Activated CD4-positive, CD25-positive, alpha-beta regulatory T cell treated with anti-CD3 and anti-CD28 coated beads, Interleukin-2, amount 50 U/mL, for 16 hours (primary cell): ENCODE data around the gene FLT1.

ENCODE experiments used
- DNase-seq: peaks from one replicate; pipeline ENCODE4 v3.0.0-alpha.2; 2020; ENCODE audit warnings: low read depth, low spot score

FLT1 gene

GRCh38 chr13:28320884-28321574, 173.9 kb downstream of the FLT1 start:
- no peak for DNase-seq

DNA sequence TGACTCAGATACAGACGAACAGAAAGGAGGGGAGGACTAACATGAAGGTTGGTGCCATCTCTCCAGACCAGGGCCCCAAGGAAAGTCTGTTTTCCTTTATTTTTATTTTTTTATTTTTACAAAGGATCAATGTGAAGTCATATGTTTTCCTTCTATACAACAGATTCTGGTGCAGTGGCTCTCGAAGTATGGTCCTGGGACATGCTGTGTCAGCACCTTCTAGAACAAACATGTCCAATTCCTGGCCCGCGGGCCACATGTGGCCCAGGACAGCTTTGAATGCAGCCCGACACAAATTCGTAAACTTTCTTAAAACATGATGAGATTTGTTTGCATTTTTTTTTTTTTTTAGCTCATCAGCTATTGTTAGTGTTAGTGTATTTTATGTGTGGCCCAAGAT, 174.7 kb downstream of the FLT1 start:
- no peak for DNase-seq

- DNase-seq: no peak
Observed at GRCh38 chr13:28319528-28319927, 175.4 kb downstream of the FLT1 start.

DNA sequence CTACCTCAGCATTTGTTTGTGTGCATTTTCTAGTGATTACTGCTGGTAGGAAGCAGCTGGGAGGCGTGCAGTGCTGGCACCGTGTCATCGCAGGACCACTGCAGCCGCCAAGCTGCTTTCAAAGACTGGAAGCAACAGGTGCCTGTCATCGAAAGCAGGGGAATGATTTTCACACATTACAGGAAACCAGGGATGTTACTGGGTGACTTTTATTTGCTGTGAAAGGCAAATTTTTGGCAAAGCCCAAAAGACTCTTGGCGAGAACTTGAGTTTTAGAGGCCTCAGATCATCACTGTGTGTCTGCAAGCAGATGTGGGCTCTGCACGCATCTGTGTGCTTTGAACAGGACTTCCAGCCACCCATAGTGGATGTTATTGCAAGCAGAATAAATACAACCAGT, 176.4 kb downstream of the FLT1 start:
- DNase-seq: no peak

- DNase-seq: no peak
Observed at GRCh38 chr13:28316836-28317235, 178.1 kb downstream of the FLT1 start.

DNA sequence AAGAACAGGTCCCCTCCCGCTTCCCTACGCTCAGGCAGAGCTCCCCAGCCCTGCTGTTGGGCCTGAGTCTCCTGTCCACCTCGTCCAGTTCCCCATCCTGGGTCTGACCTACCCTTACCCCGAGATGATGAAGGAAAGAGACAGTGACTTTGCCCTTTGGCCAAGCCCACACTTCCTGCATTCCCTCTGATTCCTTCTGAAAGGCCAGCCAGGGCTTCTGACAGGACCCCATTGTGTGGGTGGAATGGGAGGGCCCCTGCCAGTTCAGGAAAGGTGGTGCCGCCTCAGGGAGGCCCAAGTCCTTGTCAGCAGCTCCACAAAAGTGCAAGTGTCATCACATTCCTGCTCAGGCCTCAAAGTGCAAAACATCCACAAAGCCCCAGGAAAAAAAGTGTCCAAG, 178.8 kb downstream of the FLT1 start:
- DNase-seq: no peak

- no peak for DNase-seq
Observed at GRCh38 chr13:28314879-28315278, 180.0 kb downstream of the FLT1 start.

DNA sequence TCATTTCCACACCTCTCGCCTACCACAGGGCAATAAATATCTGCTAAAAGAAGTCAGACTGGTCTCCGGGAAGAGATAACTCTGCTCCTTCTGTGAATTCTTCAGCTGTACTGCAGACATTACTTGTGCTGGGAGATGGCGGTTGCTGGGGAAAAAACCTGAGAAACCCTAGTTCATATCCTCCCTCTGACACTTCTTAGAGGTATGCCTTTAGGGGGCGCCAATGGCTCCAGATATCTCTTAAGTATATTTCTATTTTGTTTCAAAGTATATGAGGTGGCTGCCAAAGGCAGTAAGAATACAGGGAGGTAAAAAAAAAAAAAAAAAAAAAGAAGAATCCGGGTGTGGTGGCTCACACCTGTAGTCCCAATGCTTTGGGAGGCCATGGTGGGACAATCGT, 181.3 kb downstream of the FLT1 start:
- no peak for DNase-seq

- no peak for DNase-seq
Observed at GRCh38 chr13:28306325-28306724, 188.6 kb downstream of the FLT1 start.

GRCh38 chr13:28301839-28302238, 193.1 kb downstream of the FLT1 start:
- no peak for DNase-seq

DNA sequence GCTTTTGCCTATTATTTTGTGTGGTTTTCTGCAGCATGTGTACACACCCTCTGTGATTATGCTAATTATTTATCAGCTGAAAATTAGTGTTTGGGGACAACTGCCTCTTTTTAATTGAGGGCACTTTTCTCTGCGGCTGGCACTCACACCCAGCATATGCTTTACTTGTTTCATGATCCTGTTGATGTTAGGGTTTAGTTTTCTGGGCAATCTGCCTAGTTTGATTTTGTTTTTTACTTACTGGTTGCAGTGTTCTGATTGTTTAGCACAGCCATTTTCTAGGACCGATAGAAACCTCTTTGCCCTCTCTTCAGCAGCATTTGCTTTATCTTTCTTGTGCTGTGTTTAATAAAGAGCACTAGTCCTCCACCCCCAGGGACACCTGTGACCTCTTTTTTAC, 195.0 kb downstream of the FLT1 start:
- no peak for DNase-seq

DNA sequence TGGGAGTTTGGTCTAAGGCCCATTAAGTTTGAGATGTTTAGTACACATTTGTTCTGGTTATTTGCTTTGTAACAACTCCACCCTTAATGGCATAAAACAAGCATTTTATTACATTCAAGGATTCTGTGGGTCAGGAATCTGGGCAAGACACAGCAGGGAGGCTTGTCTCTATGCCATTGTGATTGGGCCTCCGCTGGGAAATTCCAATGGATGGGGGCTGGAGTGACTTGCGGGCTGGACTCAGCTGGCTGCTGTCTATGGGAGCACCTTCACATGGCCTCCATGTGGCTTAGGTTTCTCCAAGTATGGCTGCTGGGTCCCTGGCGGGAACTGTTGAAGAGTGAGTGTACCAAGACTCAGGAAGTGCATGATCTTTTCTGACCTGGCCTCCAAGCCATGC, 197.6 kb downstream of the FLT1 start:
- no peak for DNase-seq

- no peak for DNase-seq
Observed at GRCh38 chr13:28286263-28286662, 208.7 kb downstream of the FLT1 start.

GRCh38 chr13:28283600-28283999, 211.3 kb downstream of the FLT1 start:
- DNase-seq: no peak

GRCh38 chr13:28282451-28282850, 212.5 kb downstream of the FLT1 start:
- no peak for DNase-seq

- no peak for DNase-seq
Observed at GRCh38 chr13:28273919-28274318, 221.0 kb downstream of the FLT1 start.

DNA sequence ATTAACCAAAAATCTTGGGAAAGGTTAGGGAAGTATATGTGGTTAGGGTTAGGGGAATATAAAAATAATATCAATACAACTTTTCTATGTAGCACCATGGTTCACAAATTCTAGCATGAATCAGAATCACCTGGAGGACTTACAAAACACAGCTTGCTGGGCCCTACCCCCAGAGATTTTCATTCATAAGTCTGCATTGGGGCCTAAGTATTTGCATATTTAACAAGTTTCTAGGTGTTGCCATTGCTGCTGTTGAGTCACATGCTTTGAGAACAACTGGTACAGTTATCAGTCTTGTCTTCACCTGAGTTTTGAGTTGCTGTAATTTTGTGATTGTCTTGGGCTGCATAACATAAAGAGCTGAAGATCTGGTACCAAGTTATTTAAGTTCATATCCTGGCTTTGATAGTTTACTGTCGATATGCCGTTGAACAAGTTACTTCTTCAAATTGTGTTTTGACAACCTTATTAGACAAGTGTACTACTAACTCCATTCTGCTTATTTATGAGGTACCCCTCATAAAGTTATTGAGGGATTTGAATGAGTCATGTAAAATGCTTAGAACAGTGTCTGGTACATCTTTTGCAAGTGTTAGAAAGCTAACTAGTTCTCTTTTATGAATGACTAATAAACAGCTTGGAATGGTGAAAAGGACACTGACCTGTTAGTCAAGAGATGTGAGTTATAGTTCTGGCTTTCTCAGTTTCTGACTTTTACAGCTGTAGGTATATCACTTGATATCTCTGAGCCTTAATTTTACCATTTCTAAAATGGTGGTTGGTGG, 223.7 kb downstream of the FLT1 start:
- no peak for DNase-seq

- DNase-seq: no peak
Observed at GRCh38 chr13:28268800-28269223, 226.1 kb downstream of the FLT1 start.

DNA sequence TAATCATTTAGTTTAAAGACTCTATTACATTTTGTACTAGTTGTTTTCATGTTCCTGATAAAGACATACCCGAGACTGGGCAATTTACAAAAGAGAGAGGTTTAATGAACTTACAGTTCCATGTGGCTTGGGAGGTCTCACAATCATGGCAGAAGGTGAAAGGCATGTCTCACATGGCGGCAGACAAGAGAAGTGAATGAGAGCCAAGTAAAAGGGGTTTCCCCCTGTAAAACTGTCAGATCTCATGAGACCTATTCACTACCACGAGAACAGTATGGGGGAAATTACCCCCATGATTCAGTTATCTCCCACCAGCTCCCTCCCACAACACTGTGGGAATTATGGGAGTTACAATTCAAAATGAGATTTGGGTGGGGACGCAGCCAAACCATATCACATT, 227.4 kb downstream of the FLT1 start:
- no peak for DNase-seq

DNA sequence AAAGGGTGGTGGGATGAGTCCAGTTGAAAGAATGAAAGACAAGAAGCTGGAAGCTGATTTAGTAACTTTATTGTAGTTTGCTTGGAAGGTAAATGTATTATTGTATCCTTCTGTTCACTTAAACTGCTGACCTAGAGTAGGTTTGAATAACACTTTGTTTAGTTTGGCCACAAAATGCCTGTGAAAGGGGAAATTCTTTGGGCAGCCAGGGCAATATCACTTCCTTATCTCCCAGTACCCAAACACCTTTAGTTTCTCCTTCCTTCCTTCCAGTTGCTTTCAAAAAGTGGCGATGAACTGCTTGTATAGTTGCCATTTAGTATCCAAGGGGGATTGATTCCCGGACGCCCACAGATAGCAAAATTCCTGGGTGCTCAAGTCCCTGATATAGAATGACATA, 236.5 kb downstream of the FLT1 start:
- DNase-seq: no peak

GRCh38 chr13:28257305-28257704, 237.6 kb downstream of the FLT1 start:
- no peak for DNase-seq

GRCh38 chr13:28252547-28252946, 242.4 kb downstream of the FLT1 start:
- DNase-seq: no peak

GRCh38 chr13:28251466-28251865, 243.5 kb downstream of the FLT1 start:
- no peak for DNase-seq
